Thoracic aorta (tissue), 2 donors: ENCODE data around the gene GALNT16. TPM values are rescaled to one million over a fixed set of nuclear protein-coding genes. Genes with fewer than 3 reads are reported as not detected.

ENCODE experiments used
- ATAC-seq: fragments of 150-250 bp; one replicate; pipeline ENCODE4 v1.8.0; 2017; ENCODE audit warnings: low read depth; ENCODE audit not compliant: insufficient number of reproducible peaks, low FRiP score
- DNase-seq: peaks from one replicate; pipeline ENCODE4 v3.0.0-alpha.2; 2020; ENCODE audit warnings: low spot score
- H3K27ac ChIP-seq, 2 donors: fragments of 200-600 bp; sonication (generic); 1 replicate in 1 of 2; 2 replicates in 1 of 2; pipeline ENCODE4 v1.5.1; 2016; ENCODE audit warnings: mild to moderate bottlenecking in 2 of 2, moderate library complexity in 2 of 2
- H3K27me3 ChIP-seq: fragments of 200-600 bp; sonication (generic); replicated peaks from 2 replicates; pipeline ENCODE4 v1.6.0; 2016; ENCODE audit warnings: mild to moderate bottlenecking; ENCODE audit not compliant: insufficient read depth
- H3K36me3 ChIP-seq: fragments of 200-600 bp; sonication (generic); one replicate; pipeline ENCODE4 v1.5.1; 2016
- H3K4me1 ChIP-seq, 2 donors: fragments of 200-600 bp; sonication (generic); 1 replicate in 1 of 2; 2 replicates in 1 of 2; pipeline versions ENCODE4 v1.5.1 to v1.6.0; 2016; ENCODE audit warnings: low read depth in 2 of 2, mild to moderate bottlenecking in 1 of 2; ENCODE audit not compliant: control insufficient read depth in 1 of 2
- H3K4me3 ChIP-seq: fragments of 200-600 bp; sonication (generic); 2 replicates; pipeline ENCODE4 v1.5.1; 2016; ENCODE audit warnings: mild to moderate bottlenecking
- H3K9me3 ChIP-seq: fragments of 200-600 bp; sonication (generic); 2 replicates; pipeline ENCODE4 v1.5.1; 2016
- CTCF ChIP-seq: fragments of 200-600 bp; sonication (generic); IDR thresholded peaks from one replicate; pipeline ENCODE4 v1.5.1; 2019; ENCODE audit warnings: antibody characterized with exemption
- total RNA-seq, 2 donors: library from RNA; depleted of rRNA; stranded (reverse); fragments of >200 nt; gene quantifications; one replicate each; pipeline versions ENCODE4 v1.1.0 to v1.2.3, GENCODE V29; 2016

The GALNT16 gene
- total RNA-seq, 2 donors from 2014 or later, result 12.1 to 15.8 TPM

GRCh38 chr14:69357544-69358200 is 97.7 kb downstream of the GALNT16 start:
- Histone ChIP-seq H3K4me3 (no peak overlapping the region), H3K36me3 (no peaks in the 10 kb centered on the region), H3K27me3 (no peaks in the 10 kb centered on the region), H3K27ac (no peak overlapping the region), H3K4me1 (peaks cover 11 to 26% of the 10 kb centered on the region in 2 donors), H3K9me3 (no peaks in the 10 kb centered on the region)
- TF ChIP-seq CTCF, result no peak
- no peak for ATAC-seq
- DNase-seq, result no peak

DNA sequence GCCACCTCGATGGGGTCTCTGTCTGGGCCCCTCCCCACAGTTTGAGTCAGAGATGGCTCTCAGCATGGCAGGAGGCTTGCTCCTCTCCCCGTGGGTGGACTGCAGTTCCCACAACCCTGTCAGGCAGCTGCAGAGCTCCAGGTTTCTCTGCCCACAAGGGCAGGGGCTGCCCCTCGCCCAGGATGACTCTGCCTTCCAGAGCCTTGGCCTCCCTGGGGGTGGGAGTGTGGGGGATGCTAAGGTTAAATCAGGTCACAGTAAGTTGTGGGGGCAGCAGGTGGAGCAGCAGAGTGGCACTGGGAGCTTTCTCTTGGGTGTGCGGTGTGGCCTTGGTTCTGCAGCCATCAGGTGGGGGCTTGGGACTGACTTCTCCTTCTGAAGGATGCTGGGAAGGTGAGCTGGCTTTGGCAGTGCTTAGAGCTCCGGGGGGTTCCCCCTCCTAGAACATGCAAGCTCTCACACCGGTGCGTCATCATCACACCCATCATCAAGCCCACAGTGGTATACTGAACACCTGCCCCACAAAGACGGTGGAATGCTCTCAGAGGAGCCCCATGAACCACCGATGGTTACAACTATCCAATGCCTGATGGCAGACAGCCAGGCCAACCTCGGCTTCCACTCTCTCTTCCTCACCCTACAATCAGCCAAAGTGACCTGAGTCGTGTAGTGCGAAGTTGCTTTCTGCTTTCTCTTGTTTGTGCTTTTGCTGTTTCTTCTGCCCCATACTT is 98.4 kb downstream of the GALNT16 start:
- Histone ChIP-seq H3K4me1 (peaks cover 11 to 26% of the 10 kb centered on the region in 2 donors), H3K4me3 (no peak overlapping the region), H3K9me3 (no peaks in the 10 kb centered on the region), H3K27me3 (no peaks in the 10 kb centered on the region), H3K36me3 (no peaks in the 10 kb centered on the region), H3K27ac (no peak overlapping the region)
- TF ChIP-seq CTCF, result no peak
- no peak for DNase-seq
- no peak for ATAC-seq

GRCh38 chr14:69358966-69359365 is 99.0 kb downstream of the GALNT16 start:
- Histone ChIP-seq H3K27ac (no peak overlapping the region), H3K4me3 (no peak overlapping the region), H3K27me3 (no peaks in the 10 kb centered on the region), H3K4me1 (peaks cover 11 to 26% of the 10 kb centered on the region in 2 donors), H3K9me3 (no peaks in the 10 kb centered on the region), H3K36me3 (no peaks in the 10 kb centered on the region)
- TF ChIP-seq CTCF, result no peak
- ATAC-seq, result no peak
- no peak for DNase-seq

- no peak for TF ChIP-seq CTCF
Observed at GRCh38 chr14:69360438-69361108, 100.6 kb downstream of the GALNT16 start.

GRCh38 chr14:69363055-69363454 is 103.1 kb downstream of the GALNT16 start:
- Histone ChIP-seq H3K36me3 (no peaks in the 10 kb centered on the region), H3K27me3 (no peaks in the 10 kb centered on the region), H3K4me1 (no peaks in the 10 kb centered on the region), H3K4me3 (no peak overlapping the region), H3K9me3 (no peaks in the 10 kb centered on the region), H3K27ac (no peak overlapping the region)
- peak; percentile 50 for TF ChIP-seq CTCF
- ATAC-seq, result no peak
- no peak for DNase-seq

More at GRCh38 chr14:69360438-69361108, 100.6 kb downstream of the GALNT16 start:
- ATAC-seq, result no peak
- H3K4me1 ChIP-seq, result peaks cover 3 to 13% of the 10 kb centered on the region in 2 donors
- no peak overlapping the region for H3K27ac ChIP-seq
- H3K4me3 ChIP-seq, result no peak overlapping the region
- no peak for DNase-seq
- no peaks in the 10 kb centered on the region for H3K9me3 ChIP-seq
- H3K27me3 ChIP-seq, result no peaks in the 10 kb centered on the region
- H3K36me3 ChIP-seq, result no peaks in the 10 kb centered on the region
